ENCODE measurements around the gene MEPCE. TPM values are rescaled to one million over a fixed set of nuclear protein-coding genes. Genes with fewer than 3 reads are reported as not detected.

Gene MEPCE
- polyA plus RNA-seq, 1 donor = 35.9 TPM

Other genes starting within 250 kb of the MEPCE start
- 10.1 TPM for gene PVRIG, start 209.9 kb upstream of the MEPCE start, polyA plus RNA-seq (ENCODE audit: insufficient read length)
- 6.3 TPM for gene SPDYE3, start 122.1 kb upstream of the MEPCE start, polyA plus RNA-seq (ENCODE audit: insufficient read length)
- gene PILRB, start 71.7 kb upstream of the MEPCE start, polyA plus RNA-seq (ENCODE audit: insufficient read length) = 18.0 TPM
- 5.2 TPM for gene PILRA, start 56.3 kb upstream of the MEPCE start, polyA plus RNA-seq (ENCODE audit: insufficient read length)
- 7.1 TPM for gene ZCWPW1, start 1.1 kb upstream of the MEPCE start, polyA plus RNA-seq (ENCODE audit: insufficient read length)
- gene PPP1R35, start 6.7 kb downstream of the MEPCE start, polyA plus RNA-seq (ENCODE audit: insufficient read length) = 15.6 TPM
- gene SPACDR, start 34.4 kb downstream of the MEPCE start, polyA plus RNA-seq (ENCODE audit: insufficient read length) = 2.1 TPM
- 61.5 TPM for gene TSC22D4, start 49.4 kb downstream of the MEPCE start, polyA plus RNA-seq (ENCODE audit: insufficient read length)
- 2.2 TPM for gene NYAP1, start 54.1 kb downstream of the MEPCE start, polyA plus RNA-seq (ENCODE audit: insufficient read length)
- 15.6 TPM for gene AGFG2, start 109.4 kb downstream of the MEPCE start, polyA plus RNA-seq (ENCODE audit: insufficient read length)
- 3.5 TPM for gene SAP25, start 144.1 kb downstream of the MEPCE start, polyA plus RNA-seq (ENCODE audit: insufficient read length)
- 31.9 TPM for gene LRCH4, start 156.3 kb downstream of the MEPCE start, polyA plus RNA-seq (ENCODE audit: insufficient read length)
- 2.3 TPM for gene FBXO24, start 156.5 kb downstream of the MEPCE start, polyA plus RNA-seq (ENCODE audit: insufficient read length)
- 255 TPM for gene PCOLCE, start 172.5 kb downstream of the MEPCE start, polyA plus RNA-seq (ENCODE audit: insufficient read length)
- gene MOSPD3, start 182.7 kb downstream of the MEPCE start, polyA plus RNA-seq (ENCODE audit: insufficient read length) = 17.9 TPM
- 1.3 TPM for gene TFR2, start 211.7 kb downstream of the MEPCE start, polyA plus RNA-seq (ENCODE audit: insufficient read length)
- not detected for gene ACTL6B, start 226.6 kb downstream of the MEPCE start, polyA plus RNA-seq (ENCODE audit: insufficient read length)
- gene GNB2, start 243.9 kb downstream of the MEPCE start, polyA plus RNA-seq (ENCODE audit: insufficient read length) = 159 TPM